A549 (cell line): ENCODE results near the gene SLC49A3. TPM values are rescaled to one million over a fixed set of nuclear protein-coding genes. Genes with fewer than 3 reads are reported as not detected.
"Not testable (repeated sequence)": the region's sequence is repeated elsewhere in the genome, so short reads cannot be mapped to it uniquely, and the experiment has no call there.

ENCODE experiments used
- ATAC-seq, 2 experiments: fragments of 200-7000 bp in 1 of 2; fragments of >200 bp in 1 of 2; cut with Nextera tagmentation in 1 of 2; cut with Tn5 transposase in 1 of 2; 3 replicates each; pipeline versions ENCODE4 v1.8.0 to v1.9.1; 2018 to 2020; ENCODE audit warnings: mild to moderate bottlenecking in 1 of 2, moderate library complexity in 1 of 2
- CTCF ChIA-PET: fragments of 300-600 bp; sonication (Branson Sonifier 250); formaldehyde crosslinking; extraction: SDS; loops from one replicate; lab custom pipeline; 2021; ENCODE audit warnings: antibody characterized with exemption, inconsistent platforms; lab: Yijun Ruan, JAX
- POLR2A ChIA-PET: fragments of 350-600 bp; formaldehyde crosslinking; extraction: SDS; loops from one replicate; lab custom pipeline; 2021; ENCODE audit warnings: antibody characterized with exemption, inconsistent platforms; lab: Yijun Ruan, JAX
- DNase-seq, 2 experiments: peaks; one replicate each; pipeline versions ENCODE4 v3.0.0 to v3.0.0-alpha.2; 2011 to 2016; ENCODE audit warnings: low read depth in 1 of 2, low spot score in 1 of 2
- FAIRE-seq: peaks from 2 replicates; lab custom pipeline; 2011; peaks lifted over from hg19 to GRCh38; lab: Jason Lieb, UNC
- H3K27ac ChIP-seq, 2 experiments: fragments of >200 bp; sonication (Bioruptor Twin); formaldehyde crosslinking; 3 replicates each; pipeline ENCODE4 v1.5.1; 2016 to 2017
- H3K4me1 ChIP-seq: fragments of >200 bp; sonication (Bioruptor Twin); formaldehyde crosslinking; 3 replicates; pipeline ENCODE4 v1.6.1; 2016
- H3K4me2 ChIP-seq: fragments of >200 bp; sonication (Bioruptor Twin); formaldehyde crosslinking; 3 replicates; pipeline ENCODE4 v1.6.1; 2016
- H3K4me3 ChIP-seq: fragments of >200 bp; sonication (Bioruptor Twin); formaldehyde crosslinking; 3 replicates; pipeline ENCODE4 v1.5.1; 2016
- H3K9me3 ChIP-seq: fragments of >200 bp; sonication (Bioruptor Twin); formaldehyde crosslinking; 3 replicates; pipeline ENCODE4 v1.6.1; 2016
- BHLHE40 ChIP-seq: IDR thresholded peaks from 2 replicates; pipeline ENCODE4 v1.6.1; 2012; ENCODE audit warnings: low read depth, low read length, inconsistent platforms
- CBX2 ChIP-seq: fragments of 200-600 bp; sonication (generic); IDR thresholded peaks from 2 replicates; pipeline ENCODE4 v1.6.1; 2016; ENCODE audit warnings: low read depth, mild to moderate bottlenecking, borderline replicate concordance
- CBX8 ChIP-seq: fragments of 200-600 bp; sonication (generic); IDR thresholded peaks from 2 replicates; pipeline ENCODE4 v1.6.1; 2016
- CEBPB ChIP-seq, 2 experiments: fragments of >200 bp in 1 of 2; sonication (Bioruptor Twin) in 1 of 2; formaldehyde crosslinking in 1 of 2; IDR thresholded peaks; 2 replicates each; pipeline ENCODE4 v1.6.1; 2012 to 2016
- CHD4 ChIP-seq: fragments of 200-600 bp; sonication (generic); IDR thresholded peaks from 2 replicates; pipeline ENCODE4 v1.6.1; 2016; ENCODE audit warnings: antibody characterized with exemption, mild to moderate bottlenecking, borderline replicate concordance
- EHF ChIP-seq: fragments of 250-450 bp; sonication (Bioruptor Pico); IDR thresholded peaks from 2 replicates; pipeline ENCODE4 v1.5.0; 2020; ENCODE audit warnings: mild to moderate bottlenecking
- EHMT2 ChIP-seq: fragments of 200-600 bp; sonication (generic); IDR thresholded peaks from 2 replicates; pipeline ENCODE4 v1.6.1; 2016; ENCODE audit warnings: antibody characterized with exemption, low read depth, mild to moderate bottlenecking, moderate library complexity
- ESRRA ChIP-seq: fragments of 150-350 bp; IDR thresholded peaks from 2 replicates; pipeline ENCODE4 v1.6.1; 2014; ENCODE audit warnings: mild to moderate bottlenecking, low read length, borderline replicate concordance
- FOSB ChIP-seq: fragments of 250-450 bp; sonication (Bioruptor Pico); IDR thresholded peaks from 2 replicates; pipeline ENCODE4 v1.5.0; 2020; ENCODE audit warnings: mild to moderate bottlenecking, moderate library complexity
- FOXS1 ChIP-seq: fragments of 250-450 bp; sonication (Bioruptor Pico); IDR thresholded peaks from 2 replicates; pipeline ENCODE4 v1.5.0; 2020; ENCODE audit warnings: mild to moderate bottlenecking, moderate library complexity
- GATA3 ChIP-seq: IDR thresholded peaks from 2 replicates; pipeline ENCODE4 v1.6.1; 2012; ENCODE audit warnings: borderline replicate concordance
- HES2 ChIP-seq: fragments of >200 bp; sonication (Bioruptor Twin); formaldehyde crosslinking; IDR thresholded peaks from 2 replicates; pipeline ENCODE4 v1.6.1; 2016
- JUN ChIP-seq, 2 experiments: fragments of >200 bp; sonication (Bioruptor Twin); formaldehyde crosslinking; IDR thresholded peaks; 2 replicates in 1 of 2; 3 replicates in 1 of 2; pipeline ENCODE4 v1.6.1; 2016 to 2017
- MAZ ChIP-seq: fragments of 150-350 bp; IDR thresholded peaks from 2 replicates; pipeline ENCODE4 v1.6.1; 2014; ENCODE audit warnings: antibody characterized with exemption, low read depth, low read length, borderline replicate concordance
- NFE2L2 ChIP-seq: fragments of 150-350 bp; conservative IDR thresholded peaks from 2 replicates; pipeline ENCODE4 v1.6.1; 2014; ENCODE audit warnings: low read length
- NPAS2 ChIP-seq: fragments of 250-450 bp; sonication (Bioruptor Pico); IDR thresholded peaks from 2 replicates; pipeline ENCODE4 v1.8.0; 2022; ENCODE audit warnings: mild to moderate bottlenecking, moderate library complexity, borderline replicate concordance
- PHF8 ChIP-seq: fragments of 200-600 bp; sonication (generic); IDR thresholded peaks from 2 replicates; pipeline ENCODE4 v1.6.1; 2016; ENCODE audit warnings: low read depth, mild to moderate bottlenecking, antibody characterized with exemption, moderate library complexity, borderline replicate concordance
- POLR2AphosphoS2 ChIP-seq: conservative IDR thresholded peaks from 2 replicates; pipeline ENCODE4 v1.6.1; 2012; ENCODE audit warnings: low read length, improper control_type of control experiment, inconsistent platforms
- RAD21 ChIP-seq, 2 experiments: fragments of >200 bp in 1 of 2; sonication (Bioruptor Twin) in 1 of 2; formaldehyde crosslinking in 1 of 2; IDR thresholded peaks in 1 of 2; conservative IDR thresholded peaks in 1 of 2; 2 replicates in 1 of 2; 3 replicates in 1 of 2; pipeline ENCODE4 v1.6.1; 2012 to 2018; ENCODE audit warnings: inconsistent platforms in 1 of 2
- REST ChIP-seq: fragments of 200-600 bp; sonication (generic); IDR thresholded peaks from 2 replicates; pipeline ENCODE4 v1.6.1; 2016; ENCODE audit warnings: antibody characterized with exemption, mild to moderate bottlenecking, moderate library complexity
- ZFP36 ChIP-seq: fragments of 450-650 bp; IDR thresholded peaks from 2 replicates; pipeline ENCODE4 v1.6.1; 2014; ENCODE audit warnings: borderline replicate concordance; ENCODE audit not compliant: partially characterized antibody
- WGBS: methylation state at CpG from one replicate; pipeline ENCODE4 v1.1.6; 2017; ENCODE audit errors: missing lambda C conversion rate; 5-methylcytosine and 5-hydroxymethylcytosine counted together
- polyA plus RNA-seq, 4 experiments: library from polyadenylated mRNA; depleted of rRNA in 3 of 4; stranded (reverse); fragments of >200 nt; fragmentation: RNase III in 1 of 4; extraction: RNeasy Plus Mini Kit Qiagen cat#74134 plus additional on column Dnase treatment in 1 of 4; gene quantifications; 2 replicates in 3 of 4; 3 replicates in 1 of 4; pipeline ENCODE4 v1.2.3, GENCODE V29; 2011 to 2017

Gene SLC49A3
- polyA plus RNA-seq, 2 of the 4 experiments (the other 2 are of a cell fraction) = 0.05 to 0.12 TPM

- ChIA-PET POLR2A (no interaction called here), CTCF (interaction anchor here (2.3 kb wide), 1 partner anchor 9 kb away, joined by 18 read pairs; no protein-coding TSS in a partner anchor)
- no peak overlapping the region for H3K4me2 ChIP-seq
- ATAC-seq (no peak), FAIRE-seq (no peak), DNase-seq (no peak)
- no peak overlapping the region for H3K27ac ChIP-seq
- 92% methylated on average over 10 of the region's 32 CpGs for WGBS
- H3K9me3 ChIP-seq = no peaks in the 10 kb centered on the region
- H3K4me1 ChIP-seq = no peaks in the 10 kb centered on the region
- H3K4me3 ChIP-seq = no peak overlapping the region
- TF ChIP-seq JUN (IDR thresholded peaks at IDR 0.05) (no peak), NPAS2 (CRISPR knock-in tag) (no peak), REST (no peak), FOSB (no peak), ESRRA (no peak), NFE2L2 (no peak), CEBPB (IDR thresholded peaks at IDR 0.05) (no peak), GATA3 (no peak), BHLHE40 (no peak)
Observed at GRCh38 chr4:732911-733630, 44.1 kb upstream of the SLC49A3 start.

GRCh38 chr4:732486-732885 is 43.5 kb upstream of the SLC49A3 start:
- no peak for TF ChIP-seq CBX2
- TF ChIP-seq PHF8 = no peak
- TF ChIP-seq ZFP36 = no peak
- no peak for TF ChIP-seq POLR2AphosphoS2
- no peak for TF ChIP-seq CHD4
- TF ChIP-seq CBX8 = no peak
- no peak for TF ChIP-seq MAZ
- TF ChIP-seq RAD21 (conservative IDR thresholded peaks at IDR 0.05 in 1 of 2, IDR thresholded peaks at IDR 0.05 in 1 of 2) = no peak
- no peak for TF ChIP-seq EHF (CRISPR knock-in tag)
- no peak for TF ChIP-seq HES2
- TF ChIP-seq FOXS1 (CRISPR knock-in tag) = no peak
- TF ChIP-seq EHMT2 = no peak
- Histone ChIP-seq H3K4me3 (no peak overlapping the region), H3K4me1 (peaks cover 5% of the 10 kb centered on the region; the same call in 2 of the 3 replicates), H3K9me3 (no peaks in the 10 kb centered on the region), H3K4me2 (no peak overlapping the region), H3K27ac (no peak overlapping the region)
- POLR2A ChIA-PET = no interaction called here
- CTCF ChIA-PET = interaction anchor here (2.3 kb wide), 1 partner anchor 10 kb away, joined by 18 read pairs; no protein-coding TSS in a partner anchor
- DNase-seq (no peak), ATAC-seq (no peak), FAIRE-seq (no peak)
- WGBS = 94% methylated on average over 16 of the region's 20 CpGs

- POLR2A ChIA-PET, H3K27ac ChIP-seq, H3K9me3 ChIP-seq, H3K4me2 ChIP-seq, H3K4me3 ChIP-seq, FAIRE-seq, ATAC-seq: not testable (repeated sequence)
- H3K4me1 ChIP-seq = peaks cover 10% of the 10 kb centered on the region; the same call in 2 of the 3 replicates
- DNase-seq = peak in 1 of 2 experiments; percentile 20
- WGBS = no CpG with 5 or more reads among the region's 27 CpGs
- CTCF ChIA-PET = interaction anchor here (2.3 kb wide), 1 partner anchor 10 kb away, joined by 18 read pairs; no protein-coding TSS in a partner anchor
Observed at GRCh38 chr4:731954-732353, 43.0 kb upstream of the SLC49A3 start.

GRCh38 chr4:730946-731904 is 42.3 kb upstream of the SLC49A3 start:
- 97% methylated on average over 28 of the region's 68 CpGs for WGBS
- peaks cover 10% of the 10 kb centered on the region; the same call in 2 of the 3 replicates for H3K4me1 ChIP-seq
- peak in 1 of 2 experiments; percentile 49; a peak in 3 of 6 replicates for ATAC-seq
- H3K9me3 ChIP-seq, CTCF ChIA-PET, H3K27ac ChIP-seq, FAIRE-seq, POLR2A ChIA-PET, H3K4me3 ChIP-seq, DNase-seq, H3K4me2 ChIP-seq: not testable (repeated sequence)
